PC-3 (cell line): Measurements from ENCODE around the gene SPATA32.

Source experiments
- EZH2 ChIP-seq: fragments of 300-600 bp; sonication (generic); IDR thresholded peaks from one replicate; pipeline ENCODE4 v1.6.1; 2017; ENCODE audit warnings: antibody characterized with exemption, mild to moderate bottlenecking, low read length; ENCODE audit not compliant: unreplicated experiment
- EZH2phosphoT487 ChIP-seq: fragments of 300-600 bp; sonication (generic); IDR thresholded peaks from 2 replicates; pipeline ENCODE4 v1.6.1; 2018; ENCODE audit warnings: mild to moderate bottlenecking, antibody characterized with exemption, low read length, borderline replicate concordance
- TF ChIP-seq, protein P1 (sequence below): fragments of 300-600 bp; sonication (generic); conservative IDR thresholded peaks from 2 replicates; pipeline ENCODE4 v1.5.1; 2017; ENCODE audit warnings: antibody characterized with exemption, low read depth, mild to moderate bottlenecking, low read length

- TF ChIP-seq, protein P1, sequence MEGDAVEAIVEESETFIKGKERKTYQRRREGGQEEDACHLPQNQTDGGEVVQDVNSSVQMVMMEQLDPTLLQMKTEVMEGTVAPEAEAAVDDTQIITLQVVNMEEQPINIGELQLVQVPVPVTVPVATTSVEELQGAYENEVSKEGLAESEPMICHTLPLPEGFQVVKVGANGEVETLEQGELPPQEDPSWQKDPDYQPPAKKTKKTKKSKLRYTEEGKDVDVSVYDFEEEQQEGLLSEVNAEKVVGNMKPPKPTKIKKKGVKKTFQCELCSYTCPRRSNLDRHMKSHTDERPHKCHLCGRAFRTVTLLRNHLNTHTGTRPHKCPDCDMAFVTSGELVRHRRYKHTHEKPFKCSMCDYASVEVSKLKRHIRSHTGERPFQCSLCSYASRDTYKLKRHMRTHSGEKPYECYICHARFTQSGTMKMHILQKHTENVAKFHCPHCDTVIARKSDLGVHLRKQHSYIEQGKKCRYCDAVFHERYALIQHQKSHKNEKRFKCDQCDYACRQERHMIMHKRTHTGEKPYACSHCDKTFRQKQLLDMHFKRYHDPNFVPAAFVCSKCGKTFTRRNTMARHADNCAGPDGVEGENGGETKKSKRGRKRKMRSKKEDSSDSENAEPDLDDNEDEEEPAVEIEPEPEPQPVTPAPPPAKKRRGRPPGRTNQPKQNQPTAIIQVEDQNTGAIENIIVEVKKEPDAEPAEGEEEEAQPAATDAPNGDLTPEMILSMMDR = no peak
- TF ChIP-seq EZH2 = no peak
- no peak for TF ChIP-seq EZH2phosphoT487
These were observed 12.1 kb upstream of the SPATA32 start for GRCh38 chr17:45274033-45274432.
